Stimulated activated CD4-positive, alpha-beta T cell treated with anti-CD3 and anti-CD28 coated beads, Interleukin-1b, Interleukin-23, amount 100 ng/mL, for 48 hours (primary cell): Measurements from ENCODE around the gene PDE5A.
"Not testable (repeated sequence)": the region's sequence is repeated elsewhere in the genome, so short reads cannot be mapped to it uniquely, and the experiment has no call there.

Experiments
- DNase-seq: peaks from one replicate; pipeline ENCODE4 v3.0.0-alpha.2; 2020

The PDE5A gene

GRCh38 chr4:119455734-119456133, 172.9 kb downstream of the PDE5A start:
- not testable (repeated sequence) for DNase-seq

GRCh38 chr4:119454491-119455270, 173.9 kb downstream of the PDE5A start:
- peak; percentile 94 for DNase-seq

DNA sequence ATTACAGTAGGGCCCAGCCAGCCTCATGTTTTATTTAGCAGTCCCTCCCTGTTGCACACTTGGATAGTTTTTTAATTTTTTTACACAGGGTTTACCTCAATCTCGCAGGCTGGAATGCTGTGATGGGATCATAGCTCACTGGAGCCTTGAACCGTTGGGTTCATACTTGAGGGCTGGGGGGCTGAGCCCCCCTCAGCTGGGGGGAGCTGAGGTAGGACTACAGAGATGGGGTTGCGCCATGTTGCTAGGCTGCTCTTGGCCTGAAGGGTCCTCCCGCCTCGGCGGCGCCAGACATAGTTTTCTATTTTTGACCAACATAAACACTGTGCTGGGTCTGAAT, 174.5 kb downstream of the PDE5A start:
- DNase-seq: not testable (repeated sequence)

DNA sequence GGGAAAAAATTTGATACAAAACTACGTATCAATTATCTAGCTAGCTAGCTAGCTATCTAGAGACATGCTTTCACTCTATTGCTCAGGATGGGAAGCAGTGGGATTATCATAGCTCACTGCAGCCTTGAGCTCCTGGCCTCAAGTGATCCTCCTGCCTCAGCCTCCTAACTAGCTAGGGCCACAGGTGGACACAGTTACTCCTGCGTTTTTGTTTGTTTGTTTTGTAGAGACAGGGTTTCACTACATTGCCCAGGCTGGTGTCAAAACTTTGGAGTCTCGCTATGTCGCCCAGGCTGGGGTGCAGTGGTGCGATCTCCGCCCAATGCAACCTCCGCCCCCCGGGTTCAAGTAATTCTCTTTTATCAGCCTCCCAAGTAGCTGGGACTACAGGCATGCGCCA, 175.3 kb downstream of the PDE5A start:
- not testable (repeated sequence) for DNase-seq

DNA sequence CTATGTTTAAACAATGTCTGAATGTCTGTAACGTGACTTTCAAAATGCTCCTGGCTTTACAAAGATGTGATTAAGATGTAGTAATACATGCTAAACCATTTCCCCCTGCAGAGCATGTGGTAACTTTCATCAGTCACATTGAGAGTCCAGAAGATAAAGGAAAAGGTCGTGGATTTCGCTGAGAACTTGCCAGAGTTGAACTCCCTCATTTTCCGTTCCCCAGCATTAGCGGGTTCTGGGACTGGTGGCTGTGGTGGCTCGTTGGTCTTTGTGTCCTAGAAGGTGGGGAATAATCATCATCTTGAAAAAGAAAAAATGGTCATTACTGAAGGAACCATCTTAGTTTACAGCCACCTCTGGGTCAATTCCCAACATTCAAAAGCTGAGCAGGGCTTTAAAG, 178.8 kb downstream of the PDE5A start:
- not testable (repeated sequence) for DNase-seq
